ENCODE measurements around the gene CEP164.

DNA sequence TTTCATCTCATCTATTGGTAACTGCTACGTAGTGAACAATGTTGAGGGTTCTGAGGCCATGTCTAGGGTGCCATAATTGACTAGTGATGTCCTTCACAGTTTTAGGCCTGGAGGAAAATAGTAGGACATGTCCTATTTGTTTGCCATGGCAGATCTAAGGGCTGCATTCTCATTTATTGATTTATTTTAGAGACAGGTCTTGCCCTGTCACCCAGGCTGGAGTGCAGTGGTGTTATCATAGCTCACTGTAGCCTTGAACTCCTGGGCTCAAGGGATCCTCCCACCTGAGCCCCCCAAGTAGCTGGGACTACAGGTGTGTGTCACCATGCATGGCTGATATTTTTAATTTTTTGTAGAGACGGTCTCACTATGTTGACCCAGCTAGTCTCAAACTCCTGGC is 5.2 kb downstream of the CEP164 start:
- TF ChIP-seq, protein P1, sequence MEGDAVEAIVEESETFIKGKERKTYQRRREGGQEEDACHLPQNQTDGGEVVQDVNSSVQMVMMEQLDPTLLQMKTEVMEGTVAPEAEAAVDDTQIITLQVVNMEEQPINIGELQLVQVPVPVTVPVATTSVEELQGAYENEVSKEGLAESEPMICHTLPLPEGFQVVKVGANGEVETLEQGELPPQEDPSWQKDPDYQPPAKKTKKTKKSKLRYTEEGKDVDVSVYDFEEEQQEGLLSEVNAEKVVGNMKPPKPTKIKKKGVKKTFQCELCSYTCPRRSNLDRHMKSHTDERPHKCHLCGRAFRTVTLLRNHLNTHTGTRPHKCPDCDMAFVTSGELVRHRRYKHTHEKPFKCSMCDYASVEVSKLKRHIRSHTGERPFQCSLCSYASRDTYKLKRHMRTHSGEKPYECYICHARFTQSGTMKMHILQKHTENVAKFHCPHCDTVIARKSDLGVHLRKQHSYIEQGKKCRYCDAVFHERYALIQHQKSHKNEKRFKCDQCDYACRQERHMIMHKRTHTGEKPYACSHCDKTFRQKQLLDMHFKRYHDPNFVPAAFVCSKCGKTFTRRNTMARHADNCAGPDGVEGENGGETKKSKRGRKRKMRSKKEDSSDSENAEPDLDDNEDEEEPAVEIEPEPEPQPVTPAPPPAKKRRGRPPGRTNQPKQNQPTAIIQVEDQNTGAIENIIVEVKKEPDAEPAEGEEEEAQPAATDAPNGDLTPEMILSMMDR (IDR thresholded peaks at IDR 0.05 in 2 of 3, conservative IDR thresholded peaks at IDR 0.05 in 1 of 3; ENCODE audit: borderline replicate concordance in 1 of 3, insufficient read depth in 1 of 3, low read depth in 2 of 3, low read length in 2 of 3): no peak
- TF ChIP-seq EGR1 (IDR thresholded peaks at IDR 0.05; ENCODE audit: low read depth) (no peak), SIN3A (IDR thresholded peaks at IDR 0.05; ENCODE audit: low read depth) (no peak), POLR2A (IDR thresholded peaks at IDR 0.05; ENCODE audit: borderline replicate concordance, extremely low read depth, insufficient read depth, insufficient read length) (no peak), POLR2AphosphoS5 (IDR thresholded peaks at IDR 0.05; ENCODE audit: low read depth, low read length) (no peak), EZH2 (IDR thresholded peaks at IDR 0.05) (no peak)
- TF ChIP-seq, protein P2, sequence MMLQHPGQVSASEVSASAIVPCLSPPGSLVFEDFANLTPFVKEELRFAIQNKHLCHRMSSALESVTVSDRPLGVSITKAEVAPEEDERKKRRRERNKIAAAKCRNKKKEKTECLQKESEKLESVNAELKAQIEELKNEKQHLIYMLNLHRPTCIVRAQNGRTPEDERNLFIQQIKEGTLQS (IDR thresholded peaks at IDR 0.05): no peak
- TF ChIP-seq, protein P3, sequence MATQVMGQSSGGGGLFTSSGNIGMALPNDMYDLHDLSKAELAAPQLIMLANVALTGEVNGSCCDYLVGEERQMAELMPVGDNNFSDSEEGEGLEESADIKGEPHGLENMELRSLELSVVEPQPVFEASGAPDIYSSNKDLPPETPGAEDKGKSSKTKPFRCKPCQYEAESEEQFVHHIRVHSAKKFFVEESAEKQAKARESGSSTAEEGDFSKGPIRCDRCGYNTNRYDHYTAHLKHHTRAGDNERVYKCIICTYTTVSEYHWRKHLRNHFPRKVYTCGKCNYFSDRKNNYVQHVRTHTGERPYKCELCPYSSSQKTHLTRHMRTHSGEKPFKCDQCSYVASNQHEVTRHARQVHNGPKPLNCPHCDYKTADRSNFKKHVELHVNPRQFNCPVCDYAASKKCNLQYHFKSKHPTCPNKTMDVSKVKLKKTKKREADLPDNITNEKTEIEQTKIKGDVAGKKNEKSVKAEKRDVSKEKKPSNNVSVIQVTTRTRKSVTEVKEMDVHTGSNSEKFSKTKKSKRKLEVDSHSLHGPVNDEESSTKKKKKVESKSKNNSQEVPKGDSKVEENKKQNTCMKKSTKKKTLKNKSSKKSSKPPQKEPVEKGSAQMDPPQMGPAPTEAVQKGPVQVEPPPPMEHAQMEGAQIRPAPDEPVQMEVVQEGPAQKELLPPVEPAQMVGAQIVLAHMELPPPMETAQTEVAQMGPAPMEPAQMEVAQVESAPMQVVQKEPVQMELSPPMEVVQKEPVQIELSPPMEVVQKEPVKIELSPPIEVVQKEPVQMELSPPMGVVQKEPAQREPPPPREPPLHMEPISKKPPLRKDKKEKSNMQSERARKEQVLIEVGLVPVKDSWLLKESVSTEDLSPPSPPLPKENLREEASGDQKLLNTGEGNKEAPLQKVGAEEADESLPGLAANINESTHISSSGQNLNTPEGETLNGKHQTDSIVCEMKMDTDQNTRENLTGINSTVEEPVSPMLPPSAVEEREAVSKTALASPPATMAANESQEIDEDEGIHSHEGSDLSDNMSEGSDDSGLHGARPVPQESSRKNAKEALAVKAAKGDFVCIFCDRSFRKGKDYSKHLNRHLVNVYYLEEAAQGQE (IDR thresholded peaks at IDR 0.05; ENCODE audit: low read depth): no peak
